ENCODE measurements around the gene HIVEP3.

DNA sequence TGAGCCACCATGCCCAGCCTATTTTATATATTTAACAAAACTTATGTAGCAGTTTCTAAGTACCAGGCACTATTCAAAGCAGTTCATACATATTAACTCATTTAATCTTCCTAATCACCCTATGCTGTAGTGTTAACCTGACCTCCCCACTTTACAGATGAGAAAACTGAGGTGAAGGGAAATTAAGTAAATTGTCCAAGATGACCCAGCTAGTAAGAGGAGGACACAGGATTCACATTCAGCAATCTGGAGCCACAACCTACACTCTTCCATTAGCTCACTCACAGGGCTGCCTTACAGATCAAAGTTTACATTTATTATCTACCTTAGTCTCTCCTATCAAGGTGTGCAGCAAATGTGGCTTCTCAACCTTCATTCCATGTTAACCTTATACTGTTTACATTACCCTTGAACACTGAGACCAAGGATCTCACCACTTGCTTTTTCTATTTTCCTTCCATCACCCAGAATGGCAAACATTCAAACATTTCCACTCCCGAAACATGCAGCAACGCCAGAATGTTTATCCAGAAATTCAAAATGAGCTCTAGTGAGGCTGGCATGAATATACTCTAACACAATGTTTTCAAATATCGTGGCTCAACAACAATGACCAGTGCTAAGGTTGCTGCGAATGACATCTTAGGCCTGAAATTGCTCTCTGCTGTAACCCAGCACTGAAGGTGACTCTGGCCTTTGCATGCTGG lies 24.5 kb downstream of the HIVEP3 start:
- no peak for TF ChIP-seq ZNF121 (tag by site-specific recombination; IDR thresholded peaks at IDR 0.05)
- TF ChIP-seq ZNF174 (tag by site-specific recombination; IDR thresholded peaks at IDR 0.05): no peak
- TF ChIP-seq, protein P1, sequence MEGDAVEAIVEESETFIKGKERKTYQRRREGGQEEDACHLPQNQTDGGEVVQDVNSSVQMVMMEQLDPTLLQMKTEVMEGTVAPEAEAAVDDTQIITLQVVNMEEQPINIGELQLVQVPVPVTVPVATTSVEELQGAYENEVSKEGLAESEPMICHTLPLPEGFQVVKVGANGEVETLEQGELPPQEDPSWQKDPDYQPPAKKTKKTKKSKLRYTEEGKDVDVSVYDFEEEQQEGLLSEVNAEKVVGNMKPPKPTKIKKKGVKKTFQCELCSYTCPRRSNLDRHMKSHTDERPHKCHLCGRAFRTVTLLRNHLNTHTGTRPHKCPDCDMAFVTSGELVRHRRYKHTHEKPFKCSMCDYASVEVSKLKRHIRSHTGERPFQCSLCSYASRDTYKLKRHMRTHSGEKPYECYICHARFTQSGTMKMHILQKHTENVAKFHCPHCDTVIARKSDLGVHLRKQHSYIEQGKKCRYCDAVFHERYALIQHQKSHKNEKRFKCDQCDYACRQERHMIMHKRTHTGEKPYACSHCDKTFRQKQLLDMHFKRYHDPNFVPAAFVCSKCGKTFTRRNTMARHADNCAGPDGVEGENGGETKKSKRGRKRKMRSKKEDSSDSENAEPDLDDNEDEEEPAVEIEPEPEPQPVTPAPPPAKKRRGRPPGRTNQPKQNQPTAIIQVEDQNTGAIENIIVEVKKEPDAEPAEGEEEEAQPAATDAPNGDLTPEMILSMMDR (tag by site-specific recombination; IDR thresholded peaks at IDR 0.05): no peak
- no peak for TF ChIP-seq ZBTB48 (tag by site-specific recombination; IDR thresholded peaks at IDR 0.05)
- no peak for TF ChIP-seq ZNF274 (IDR thresholded peaks at IDR 0.05; ENCODE audit: low read length)
- no peak for TF ChIP-seq ZNF274 (tag by site-specific recombination; IDR thresholded peaks at IDR 0.05; ENCODE audit: borderline replicate concordance)
- TF ChIP-seq, protein P2, sequence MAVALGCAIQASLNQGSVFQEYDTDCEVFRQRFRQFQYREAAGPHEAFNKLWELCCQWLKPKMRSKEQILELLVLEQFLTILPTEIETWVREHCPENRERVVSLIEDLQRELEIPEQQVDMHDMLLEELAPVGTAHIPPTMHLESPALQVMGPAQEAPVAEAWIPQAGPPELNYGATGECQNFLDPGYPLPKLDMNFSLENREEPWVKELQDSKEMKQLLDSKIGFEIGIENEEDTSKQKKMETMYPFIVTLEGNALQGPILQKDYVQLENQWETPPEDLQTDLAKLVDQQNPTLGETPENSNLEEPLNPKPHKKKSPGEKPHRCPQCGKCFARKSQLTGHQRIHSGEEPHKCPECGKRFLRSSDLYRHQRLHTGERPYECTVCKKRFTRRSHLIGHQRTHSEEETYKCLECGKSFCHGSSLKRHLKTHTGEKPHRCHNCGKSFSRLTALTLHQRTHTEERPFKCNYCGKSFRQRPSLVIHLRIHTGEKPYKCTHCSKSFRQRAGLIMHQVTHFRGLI (tag by site-specific recombination; IDR thresholded peaks at IDR 0.05): no peak
- no peak for TF ChIP-seq ZNF37A (tag by site-specific recombination; IDR thresholded peaks at IDR 0.05)

Data from HEK293 (cell line).